WTC11 (cell line): Measurements from ENCODE around the gene PTPRN2.

Source experiments
- ATF2 ChIP-seq: sonication (generic); formaldehyde crosslinking; IDR thresholded peaks from 2 replicates; pipeline ENCODE4 v1.8.1; 2022; ENCODE audit warnings: low read depth, missing genetic modification reagents, borderline replicate concordance
- CTCF ChIP-seq: fragments of 200-600 bp; IDR thresholded peaks from 2 replicates; pipeline ENCODE4 v1.8.0; 2022; ENCODE audit warnings: antibody characterized with exemption
- E2F5 ChIP-seq: sonication (generic); formaldehyde crosslinking; IDR thresholded peaks from 2 replicates; pipeline ENCODE4 v1.8.1; 2022; ENCODE audit warnings: mild to moderate bottlenecking, moderate library complexity, missing genetic modification reagents
- GTF2I ChIP-seq: fragments of 250-450 bp; sonication (Bioruptor Pico); conservative IDR thresholded peaks from 2 replicates; pipeline ENCODE4 v1.4.0; 2021; ENCODE audit warnings: mild to moderate bottlenecking
- IRF2 ChIP-seq: sonication (generic); formaldehyde crosslinking; IDR thresholded peaks from 2 replicates; pipeline ENCODE4 v1.8.0; 2022; ENCODE audit warnings: low read depth, missing genetic modification reagents, borderline replicate concordance
- JUN ChIP-seq: sonication (generic); formaldehyde crosslinking; IDR thresholded peaks from 2 replicates; pipeline ENCODE4 v1.8.0; 2023; ENCODE audit warnings: mild to moderate bottlenecking, missing genetic modification reagents
- MAX ChIP-seq: sonication (generic); formaldehyde crosslinking; IDR thresholded peaks from 2 replicates; pipeline ENCODE4 v1.8.0; 2022; ENCODE audit warnings: mild to moderate bottlenecking, missing genetic modification reagents
- PRRX2 ChIP-seq: fragments of 250-450 bp; sonication (Bioruptor Pico); IDR thresholded peaks from 2 replicates; pipeline ENCODE4 v1.8.0; 2021; ENCODE audit warnings: mild to moderate bottlenecking
- RELA ChIP-seq: sonication (generic); formaldehyde crosslinking; IDR thresholded peaks from 2 replicates; pipeline ENCODE4 v1.8.1; 2022; ENCODE audit warnings: missing genetic modification reagents, mild to moderate bottlenecking, borderline replicate concordance
- ZNF138 ChIP-seq: sonication (generic); formaldehyde crosslinking; conservative IDR thresholded peaks from 2 replicates; pipeline ENCODE4 v1.8.1; 2022; ENCODE audit warnings: mild to moderate bottlenecking, moderate library complexity, missing genetic modification reagents
- ZNF232 ChIP-seq: sonication (generic); formaldehyde crosslinking; IDR thresholded peaks from 2 replicates; pipeline ENCODE4 v1.8.0; 2022; ENCODE audit warnings: mild to moderate bottlenecking, missing genetic modification reagents
- ZNF263 ChIP-seq: sonication (generic); formaldehyde crosslinking; IDR thresholded peaks from 2 replicates; pipeline ENCODE4 v1.8.1; 2022; ENCODE audit warnings: low read depth, mild to moderate bottlenecking, moderate library complexity, missing genetic modification reagents
- ZNF671 ChIP-seq: fragments of 250-450 bp; sonication (Bioruptor Pico); IDR thresholded peaks from 2 replicates; pipeline ENCODE4 v1.8.0; 2021; ENCODE audit warnings: mild to moderate bottlenecking

- TF ChIP-seq CTCF (no peak), ZNF263 (CRISPR knock-in tag) (no peak), ZNF138 (CRISPR knock-in tag) (no peak), ZNF232 (no peak), RELA (no peak), GTF2I (no peak), IRF2 (CRISPR knock-in tag) (no peak), JUN (CRISPR knock-in tag) (no peak), PRRX2 (no peak), E2F5 (no peak), MAX (CRISPR knock-in tag) (no peak), ATF2 (CRISPR knock-in tag) (no peak), ZNF671 (CRISPR knock-in tag) (no peak)
Measured at GRCh38 chr7:158048569-158048968, 539.1 kb downstream of the PTPRN2 start.
